HepG2 (cell line): ENCODE data around the gene CARMIL3. TPM values are rescaled to one million over a fixed set of nuclear protein-coding genes. Genes with fewer than 3 reads are reported as not detected.

Experiments used
- MEF2D ChIP-seq: sonication (generic); formaldehyde crosslinking; IDR thresholded peaks from 2 replicates; pipeline ENCODE4 v1.5.1; 2020; ENCODE audit warnings: mild to moderate bottlenecking, missing genetic modification reagents
- NKX3-1 ChIP-seq: sonication (generic); formaldehyde crosslinking; IDR thresholded peaks from 2 replicates; pipeline ENCODE4 v1.5.0; 2020; ENCODE audit warnings: missing genetic modification reagents
- RFXANK ChIP-seq: IDR thresholded peaks from 2 replicates; pipeline ENCODE4 v1.6.1; 2016
- RXRA ChIP-seq: sonication (generic); formaldehyde crosslinking; IDR thresholded peaks from 2 replicates; pipeline ENCODE4 v1.5.1; 2020; ENCODE audit warnings: missing genetic modification reagents
- ZEB1 ChIP-seq: IDR thresholded peaks from 2 replicates; pipeline ENCODE4 v1.6.1; 2012; ENCODE audit warnings: mild to moderate bottlenecking, low read depth, inconsistent platforms; ENCODE audit not compliant: insufficient replicate concordance
- ZMYM3 ChIP-seq: sonication (generic); formaldehyde crosslinking; IDR thresholded peaks from 2 replicates; pipeline ENCODE4 v1.5.1; 2020; ENCODE audit warnings: mild to moderate bottlenecking, missing genetic modification reagents
- ZNF10 ChIP-seq: sonication (generic); formaldehyde crosslinking; IDR thresholded peaks from 2 replicates; pipeline ENCODE4 v1.4.0; 2020; ENCODE audit warnings: mild to moderate bottlenecking, low read depth, missing genetic modification reagents, borderline replicate concordance
- ZNF367 ChIP-seq: sonication (generic); formaldehyde crosslinking; IDR thresholded peaks from 2 replicates; pipeline ENCODE4 v1.4.0; 2020; ENCODE audit warnings: missing genetic modification reagents, borderline replicate concordance
- ZNF484 ChIP-seq: sonication (generic); formaldehyde crosslinking; IDR thresholded peaks from 2 replicates; pipeline ENCODE4 v1.5.1; 2020; ENCODE audit warnings: mild to moderate bottlenecking, low read depth, missing genetic modification reagents, borderline replicate concordance
- ZNF788 ChIP-seq: sonication (generic); formaldehyde crosslinking; IDR thresholded peaks from 2 replicates; pipeline ENCODE4 v1.5.0; 2020; ENCODE audit warnings: mild to moderate bottlenecking, missing genetic modification reagents, borderline replicate concordance
- ZSCAN29 ChIP-seq: sonication (generic); formaldehyde crosslinking; conservative IDR thresholded peaks from 2 replicates; pipeline ENCODE4 v1.4.0; 2020; ENCODE audit warnings: mild to moderate bottlenecking, missing genetic modification reagents
- polyA plus RNA-seq, 8 experiments: library from polyadenylated mRNA; depleted of rRNA in 3 of 8; stranded (reverse) in 7 of 8; unstranded in 1 of 8; fragments of >200 nt; fragmentation: Illumina TruSeq in 4 of 8; extraction: Trizol in 4 of 8; gene quantifications; 2 replicates each; pipeline versions ENCODE4 v1.2.1 to v1.2.3, GENCODE V29; 2011 to 2016; ENCODE audit warnings: low read depth in 4 of 8, missing spikeins in 1 of 8, mixed read lengths in 1 of 8; ENCODE audit not compliant: insufficient read depth in 1 of 8
- total RNA-seq, 5 experiments: library from RNA; depleted of rRNA; stranded (reverse); fragments of >200 nt; fragmentation: Illumina TruSeq; extraction: Trizol; gene quantifications; 2 replicates each; pipeline ENCODE4 v1.2.3, GENCODE V29; 2016; ENCODE audit warnings: low read depth in 1 of 5
- TF ChIP-seq, protein P1 (sequence below): sonication (generic); formaldehyde crosslinking; IDR thresholded peaks from 2 replicates; pipeline ENCODE4 v1.5.0; 2020; ENCODE audit warnings: mild to moderate bottlenecking, missing genetic modification reagents, borderline replicate concordance
- TF ChIP-seq, protein P2 (sequence below): sonication (generic); formaldehyde crosslinking; IDR thresholded peaks from 2 replicates; pipeline ENCODE4 v1.5.1; 2020; ENCODE audit warnings: missing genetic modification reagents, mild to moderate bottlenecking, borderline replicate concordance
- TF ChIP-seq, protein P3 (sequence below): sonication (generic); formaldehyde crosslinking; IDR thresholded peaks from 2 replicates; pipeline ENCODE4 v1.5.0; 2020; ENCODE audit warnings: missing genetic modification reagents
- TF ChIP-seq, protein P4 (sequence below): sonication (generic); formaldehyde crosslinking; IDR thresholded peaks from 2 replicates; pipeline ENCODE4 v1.4.0; 2020; ENCODE audit warnings: mild to moderate bottlenecking, missing genetic modification reagents
- TF ChIP-seq, protein P5 (sequence below): sonication (generic); formaldehyde crosslinking; IDR thresholded peaks from 2 replicates; pipeline ENCODE4 v1.8.0; 2022; ENCODE audit warnings: mild to moderate bottlenecking, missing genetic modification reagents, moderate library complexity

The CARMIL3 gene
- total and polyA plus RNA-seq, 2 of the 13 experiments (the other 11 are each of a cell fraction or from before 2014, with no cell fraction given): 0.27 to 0.55 TPM

DNA sequence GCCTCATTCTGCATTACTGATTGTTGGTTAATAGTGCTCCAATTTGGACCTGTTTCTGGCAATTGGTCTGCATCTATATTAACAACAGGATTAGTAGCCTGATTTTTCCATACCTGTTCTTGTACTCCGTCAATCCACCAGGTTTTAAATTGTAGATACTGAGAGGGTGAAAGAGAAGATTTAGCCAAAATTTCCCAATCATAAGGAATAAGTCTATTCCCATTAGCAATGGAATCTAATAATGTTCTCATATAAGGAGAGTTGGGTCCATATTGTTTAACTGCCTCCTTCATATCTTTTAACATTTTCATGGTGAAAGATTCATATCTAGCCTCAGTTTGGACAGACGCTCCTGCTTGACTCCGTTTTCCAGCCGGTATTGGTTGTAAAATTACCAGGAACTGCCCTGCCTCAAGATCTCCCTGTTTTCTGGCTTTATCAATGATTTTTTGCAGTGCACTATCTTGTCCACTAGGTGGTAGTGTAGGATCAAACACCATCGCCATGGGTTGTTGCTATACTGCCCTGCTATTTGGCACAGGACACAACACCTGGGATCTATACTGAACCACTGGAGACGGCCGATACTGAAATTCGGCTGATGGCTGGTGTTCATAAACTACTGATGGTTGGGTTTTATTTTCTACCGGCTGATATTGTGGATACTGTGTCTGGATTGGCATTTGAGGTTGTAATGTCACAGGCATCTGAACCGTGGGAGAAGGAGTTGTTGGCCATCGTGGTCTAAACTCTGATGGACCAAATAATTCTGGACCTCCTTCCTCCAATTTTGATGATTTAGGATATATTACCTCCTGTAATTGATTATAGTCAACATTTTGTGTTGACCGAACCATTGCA lies 37.9 kb upstream of the CARMIL3 start (continued):
- TF ChIP-seq, protein P1, sequence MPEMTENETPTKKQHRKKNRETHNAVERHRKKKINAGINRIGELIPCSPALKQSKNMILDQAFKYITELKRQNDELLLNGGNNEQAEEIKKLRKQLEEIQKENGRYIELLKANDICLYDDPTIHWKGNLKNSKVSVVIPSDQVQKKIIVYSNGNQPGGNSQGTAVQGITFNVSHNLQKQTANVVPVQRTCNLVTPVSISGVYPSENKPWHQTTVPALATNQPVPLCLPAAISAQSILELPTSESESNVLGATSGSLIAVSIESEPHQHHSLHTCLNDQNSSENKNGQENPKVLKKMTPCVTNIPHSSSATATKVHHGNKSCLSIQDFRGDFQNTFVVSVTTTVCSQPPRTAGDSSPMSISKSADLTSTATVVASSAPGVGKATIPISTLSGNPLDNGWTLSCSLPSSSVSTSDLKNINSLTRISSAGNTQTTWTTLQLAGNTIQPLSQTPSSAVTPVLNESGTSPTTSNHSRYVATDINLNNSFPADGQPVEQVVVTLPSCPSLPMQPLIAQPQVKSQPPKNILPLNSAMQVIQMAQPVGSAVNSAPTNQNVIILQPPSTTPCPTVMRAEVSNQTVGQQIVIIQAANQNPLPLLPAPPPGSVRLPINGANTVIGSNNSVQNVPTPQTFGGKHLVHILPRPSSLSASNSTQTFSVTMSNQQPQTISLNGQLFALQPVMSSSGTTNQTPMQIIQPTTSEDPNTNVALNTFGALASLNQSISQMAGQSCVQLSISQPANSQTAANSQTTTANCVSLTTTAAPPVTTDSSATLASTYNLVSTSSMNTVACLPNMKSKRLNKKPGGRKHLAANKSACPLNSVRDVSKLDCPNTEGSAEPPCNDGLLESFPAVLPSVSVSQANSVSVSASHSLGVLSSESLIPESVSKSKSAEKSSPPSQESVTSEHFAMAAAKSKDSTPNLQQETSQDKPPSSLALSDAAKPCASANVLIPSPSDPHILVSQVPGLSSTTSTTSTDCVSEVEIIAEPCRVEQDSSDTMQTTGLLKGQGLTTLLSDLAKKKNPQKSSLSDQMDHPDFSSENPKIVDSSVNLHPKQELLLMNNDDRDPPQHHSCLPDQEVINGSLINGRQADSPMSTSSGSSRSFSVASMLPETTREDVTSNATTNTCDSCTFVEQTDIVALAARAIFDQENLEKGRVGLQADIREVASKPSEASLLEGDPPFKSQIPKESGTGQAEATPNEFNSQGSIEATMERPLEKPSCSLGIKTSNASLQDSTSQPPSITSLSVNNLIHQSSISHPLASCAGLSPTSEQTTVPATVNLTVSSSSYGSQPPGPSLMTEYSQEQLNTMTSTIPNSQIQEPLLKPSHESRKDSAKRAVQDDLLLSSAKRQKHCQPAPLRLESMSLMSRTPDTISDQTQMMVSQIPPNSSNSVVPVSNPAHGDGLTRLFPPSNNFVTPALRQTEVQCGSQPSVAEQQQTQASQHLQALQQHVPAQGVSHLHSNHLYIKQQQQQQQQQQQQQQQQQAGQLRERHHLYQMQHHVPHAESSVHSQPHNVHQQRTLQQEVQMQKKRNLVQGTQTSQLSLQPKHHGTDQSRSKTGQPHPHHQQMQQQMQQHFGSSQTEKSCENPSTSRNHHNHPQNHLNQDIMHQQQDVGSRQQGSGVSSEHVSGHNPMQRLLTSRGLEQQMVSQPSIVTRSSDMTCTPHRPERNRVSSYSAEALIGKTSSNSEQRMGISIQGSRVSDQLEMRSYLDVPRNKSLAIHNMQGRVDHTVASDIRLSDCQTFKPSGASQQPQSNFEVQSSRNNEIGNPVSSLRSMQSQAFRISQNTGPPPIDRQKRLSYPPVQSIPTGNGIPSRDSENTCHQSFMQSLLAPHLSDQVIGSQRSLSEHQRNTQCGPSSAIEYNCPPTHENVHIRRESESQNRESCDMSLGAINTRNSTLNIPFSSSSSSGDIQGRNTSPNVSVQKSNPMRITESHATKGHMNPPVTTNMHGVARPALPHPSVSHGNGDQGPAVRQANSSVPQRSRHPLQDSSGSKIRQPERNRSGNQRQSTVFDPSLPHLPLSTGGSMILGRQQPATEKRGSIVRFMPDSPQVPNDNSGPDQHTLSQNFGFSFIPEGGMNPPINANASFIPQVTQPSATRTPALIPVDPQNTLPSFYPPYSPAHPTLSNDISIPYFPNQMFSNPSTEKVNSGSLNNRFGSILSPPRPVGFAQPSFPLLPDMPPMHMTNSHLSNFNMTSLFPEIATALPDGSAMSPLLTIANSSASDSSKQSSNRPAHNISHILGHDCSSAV (CRISPR knock-in tag): peak; percentile 87; the same call in 1 of the 2 replicates
- TF ChIP-seq, protein P2, sequence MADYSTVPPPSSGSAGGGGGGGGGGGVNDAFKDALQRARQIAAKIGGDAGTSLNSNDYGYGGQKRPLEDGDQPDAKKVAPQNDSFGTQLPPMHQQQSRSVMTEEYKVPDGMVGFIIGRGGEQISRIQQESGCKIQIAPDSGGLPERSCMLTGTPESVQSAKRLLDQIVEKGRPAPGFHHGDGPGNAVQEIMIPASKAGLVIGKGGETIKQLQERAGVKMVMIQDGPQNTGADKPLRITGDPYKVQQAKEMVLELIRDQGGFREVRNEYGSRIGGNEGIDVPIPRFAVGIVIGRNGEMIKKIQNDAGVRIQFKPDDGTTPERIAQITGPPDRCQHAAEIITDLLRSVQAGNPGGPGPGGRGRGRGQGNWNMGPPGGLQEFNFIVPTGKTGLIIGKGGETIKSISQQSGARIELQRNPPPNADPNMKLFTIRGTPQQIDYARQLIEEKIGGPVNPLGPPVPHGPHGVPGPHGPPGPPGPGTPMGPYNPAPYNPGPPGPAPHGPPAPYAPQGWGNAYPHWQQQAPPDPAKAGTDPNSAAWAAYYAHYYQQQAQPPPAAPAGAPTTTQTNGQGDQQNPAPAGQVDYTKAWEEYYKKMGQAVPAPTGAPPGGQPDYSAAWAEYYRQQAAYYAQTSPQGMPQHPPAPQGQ (CRISPR knock-in tag): no peak
- TF ChIP-seq ZNF484 (CRISPR knock-in tag): no peak
- TF ChIP-seq, protein P3, sequence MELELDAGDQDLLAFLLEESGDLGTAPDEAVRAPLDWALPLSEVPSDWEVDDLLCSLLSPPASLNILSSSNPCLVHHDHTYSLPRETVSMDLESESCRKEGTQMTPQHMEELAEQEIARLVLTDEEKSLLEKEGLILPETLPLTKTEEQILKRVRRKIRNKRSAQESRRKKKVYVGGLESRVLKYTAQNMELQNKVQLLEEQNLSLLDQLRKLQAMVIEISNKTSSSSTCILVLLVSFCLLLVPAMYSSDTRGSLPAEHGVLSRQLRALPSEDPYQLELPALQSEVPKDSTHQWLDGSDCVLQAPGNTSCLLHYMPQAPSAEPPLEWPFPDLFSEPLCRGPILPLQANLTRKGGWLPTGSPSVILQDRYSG: no peak; the same call in 1 of the 2 replicates
- TF ChIP-seq ZSCAN29 (CRISPR knock-in tag): no peak; the same call in 1 of the 2 replicates
- peak; percentile 89 for TF ChIP-seq RFXANK (CRISPR knock-in tag)
- TF ChIP-seq, protein P4, sequence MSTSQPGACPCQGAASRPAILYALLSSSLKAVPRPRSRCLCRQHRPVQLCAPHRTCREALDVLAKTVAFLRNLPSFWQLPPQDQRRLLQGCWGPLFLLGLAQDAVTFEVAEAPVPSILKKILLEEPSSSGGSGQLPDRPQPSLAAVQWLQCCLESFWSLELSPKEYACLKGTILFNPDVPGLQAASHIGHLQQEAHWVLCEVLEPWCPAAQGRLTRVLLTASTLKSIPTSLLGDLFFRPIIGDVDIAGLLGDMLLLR (CRISPR knock-in tag): no peak
- TF ChIP-seq ZMYM3 (CRISPR knock-in tag): peak; percentile 57; the same call in 1 of the 2 replicates
- TF ChIP-seq NKX3-1 (CRISPR knock-in tag): no peak
- no peak for TF ChIP-seq ZNF367
- no peak for TF ChIP-seq MEF2D
- TF ChIP-seq, protein P5, sequence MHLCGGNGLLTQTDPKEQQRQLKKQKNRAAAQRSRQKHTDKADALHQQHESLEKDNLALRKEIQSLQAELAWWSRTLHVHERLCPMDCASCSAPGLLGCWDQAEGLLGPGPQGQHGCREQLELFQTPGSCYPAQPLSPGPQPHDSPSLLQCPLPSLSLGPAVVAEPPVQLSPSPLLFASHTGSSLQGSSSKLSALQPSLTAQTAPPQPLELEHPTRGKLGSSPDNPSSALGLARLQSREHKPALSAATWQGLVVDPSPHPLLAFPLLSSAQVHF (CRISPR knock-in tag): no peak
- no peak for TF ChIP-seq ZNF10
- TF ChIP-seq RXRA (CRISPR knock-in tag): no peak
- TF ChIP-seq ZEB1: no peak
- TF ChIP-seq ZNF788 (CRISPR knock-in tag): peak; percentile 78; the same call in 1 of the 2 replicates
